HepG2 (cell line): Measurements from ENCODE around the gene GFPT2.

Experiments used
- KDM5B ChIP-seq: sonication (generic); formaldehyde crosslinking; IDR thresholded peaks from 2 replicates; pipeline ENCODE4 v1.4.0; 2020; ENCODE audit warnings: missing genetic modification reagents, mild to moderate bottlenecking, borderline replicate concordance
- MTA1 ChIP-seq: sonication (generic); formaldehyde crosslinking; IDR thresholded peaks from 2 replicates; pipeline ENCODE4 v1.4.0; 2020; ENCODE audit warnings: missing genetic modification reagents, mild to moderate bottlenecking, borderline replicate concordance
- NONO ChIP-seq, 2 experiments: fragments of 450-650 bp in 1 of 2; sonication (generic) in 1 of 2; formaldehyde crosslinking in 1 of 2; IDR thresholded peaks in 1 of 2; conservative IDR thresholded peaks in 1 of 2; 2 replicates each; pipeline versions ENCODE4 v1.6.1 to v1.8.0; 2017 to 2022; ENCODE audit warnings: mild to moderate bottlenecking in 1 of 2, missing genetic modification reagents in 1 of 2, moderate library complexity in 1 of 2
- PHB2 ChIP-seq: fragments of 450-650 bp; IDR thresholded peaks from 2 replicates; pipeline ENCODE4 v1.6.1; 2018; ENCODE audit not compliant: partially characterized antibody
- REPIN1 ChIP-seq: sonication (generic); formaldehyde crosslinking; IDR thresholded peaks from 2 replicates; pipeline ENCODE4 v1.8.0; 2022; ENCODE audit warnings: missing genetic modification reagents, low read depth, mild to moderate bottlenecking, borderline replicate concordance
- ZFY ChIP-seq: sonication (generic); formaldehyde crosslinking; IDR thresholded peaks from 2 replicates; pipeline ENCODE4 v1.4.0; 2020; ENCODE audit warnings: missing genetic modification reagents
- ZNF274 ChIP-seq: sonication (generic); formaldehyde crosslinking; IDR thresholded peaks from 2 replicates; pipeline ENCODE4 v1.5.1; 2020; ENCODE audit warnings: mild to moderate bottlenecking, missing genetic modification reagents
- ZNF589 ChIP-seq: sonication (generic); formaldehyde crosslinking; conservative IDR thresholded peaks from 2 replicates; pipeline ENCODE4 v1.8.0; 2022; ENCODE audit warnings: mild to moderate bottlenecking, moderate library complexity, missing genetic modification reagents
- TF ChIP-seq, protein P1 (sequence below): sonication (generic); formaldehyde crosslinking; IDR thresholded peaks from 2 replicates; pipeline ENCODE4 v1.5.0; 2020; ENCODE audit warnings: mild to moderate bottlenecking, missing genetic modification reagents, moderate library complexity

DNA sequence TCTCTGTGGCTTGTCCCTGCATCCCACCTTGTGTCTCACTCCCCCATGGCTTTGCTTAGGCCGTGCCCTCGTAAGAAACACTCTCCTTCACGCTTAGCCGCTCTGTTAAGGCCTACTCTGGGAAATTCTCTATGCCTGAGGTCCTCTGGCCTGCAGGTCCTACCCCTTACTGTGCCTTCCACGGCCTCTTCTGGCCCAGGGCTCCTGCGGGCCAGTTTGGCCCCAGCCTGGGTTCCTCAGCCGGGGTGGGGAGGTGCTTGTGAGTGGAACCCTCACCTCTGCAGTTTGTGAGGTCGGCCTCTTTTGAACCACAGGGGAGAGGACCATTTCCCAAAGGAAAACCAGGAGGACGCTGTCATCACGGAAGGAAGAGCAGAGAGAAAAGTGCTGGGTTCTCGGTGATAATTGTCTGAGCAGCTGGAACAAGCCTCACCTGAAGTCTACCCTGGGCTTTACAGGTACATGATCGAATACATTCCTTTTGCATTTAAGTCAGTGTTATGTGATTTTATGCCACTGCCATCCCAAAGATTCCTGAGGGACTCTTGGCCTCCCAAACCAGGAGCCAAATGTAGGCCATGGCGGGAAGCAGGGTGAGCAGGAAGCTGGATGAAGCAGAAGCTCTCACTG, 28.8 kb upstream of the GFPT2 start:
- TF ChIP-seq, protein P1, sequence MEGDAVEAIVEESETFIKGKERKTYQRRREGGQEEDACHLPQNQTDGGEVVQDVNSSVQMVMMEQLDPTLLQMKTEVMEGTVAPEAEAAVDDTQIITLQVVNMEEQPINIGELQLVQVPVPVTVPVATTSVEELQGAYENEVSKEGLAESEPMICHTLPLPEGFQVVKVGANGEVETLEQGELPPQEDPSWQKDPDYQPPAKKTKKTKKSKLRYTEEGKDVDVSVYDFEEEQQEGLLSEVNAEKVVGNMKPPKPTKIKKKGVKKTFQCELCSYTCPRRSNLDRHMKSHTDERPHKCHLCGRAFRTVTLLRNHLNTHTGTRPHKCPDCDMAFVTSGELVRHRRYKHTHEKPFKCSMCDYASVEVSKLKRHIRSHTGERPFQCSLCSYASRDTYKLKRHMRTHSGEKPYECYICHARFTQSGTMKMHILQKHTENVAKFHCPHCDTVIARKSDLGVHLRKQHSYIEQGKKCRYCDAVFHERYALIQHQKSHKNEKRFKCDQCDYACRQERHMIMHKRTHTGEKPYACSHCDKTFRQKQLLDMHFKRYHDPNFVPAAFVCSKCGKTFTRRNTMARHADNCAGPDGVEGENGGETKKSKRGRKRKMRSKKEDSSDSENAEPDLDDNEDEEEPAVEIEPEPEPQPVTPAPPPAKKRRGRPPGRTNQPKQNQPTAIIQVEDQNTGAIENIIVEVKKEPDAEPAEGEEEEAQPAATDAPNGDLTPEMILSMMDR (CRISPR knock-in tag): no peak
- TF ChIP-seq REPIN1 (CRISPR knock-in tag) (no peak), KDM5B (CRISPR knock-in tag) (no peak), PHB2 (no peak), ZFY (CRISPR knock-in tag) (no peak), NONO (IDR thresholded peaks at IDR 0.05) (no peak), NONO (CRISPR knock-in tag; conservative IDR thresholded peaks at IDR 0.05) (no peak), MTA1 (CRISPR knock-in tag) (no peak), ZNF589 (CRISPR knock-in tag) (no peak), ZNF274 (CRISPR knock-in tag) (no peak)
